Measurements from ENCODE around the gene RIPK1.
"Not testable (repeated sequence)": the region's sequence is repeated elsewhere in the genome, so short reads cannot be mapped to it uniquely, and the experiment has no call there.

RIPK1 gene

DNA sequence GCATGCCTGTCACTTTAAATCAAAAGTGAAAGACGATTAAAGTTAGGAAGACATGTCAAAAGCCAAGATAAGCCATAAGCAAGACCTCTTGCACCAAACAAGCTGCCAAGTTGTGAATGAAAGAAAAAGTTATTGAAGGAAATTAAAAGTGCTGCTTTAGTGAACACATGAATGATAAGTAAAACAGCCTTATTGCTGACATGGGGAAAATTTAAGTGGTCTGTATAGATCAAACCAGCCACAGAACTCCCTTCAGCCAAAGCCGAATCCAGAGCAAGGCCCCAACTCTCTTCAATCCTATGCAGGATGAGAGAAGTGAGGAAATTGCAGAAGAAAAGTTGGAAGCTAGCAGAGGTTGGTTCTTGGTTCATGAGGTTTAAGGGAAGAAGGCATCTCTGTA lies 9.3 kb upstream of the RIPK1 start:
- peak overlapping the region; percentile 64 for H3K27ac Mint-ChIP-seq
- H3K4me3 Mint-ChIP-seq, result peak overlapping the region; percentile 24
- peaks cover 7% of the 10 kb centered on the region for H3K27me3 Mint-ChIP-seq (ENCODE audit: low read depth)
- H3K36me3 Mint-ChIP-seq (ENCODE audit: low read depth), result no peaks in the 10 kb centered on the region
- no peaks in the 10 kb centered on the region for H3K9me3 Mint-ChIP-seq
- peaks cover 32% of the 10 kb centered on the region for H3K4me1 Mint-ChIP-seq (ENCODE audit: low read depth)

GRCh38 chr6:3060092-3060491 lies 8.2 kb upstream of the RIPK1 start:
- peaks cover 30% of the 10 kb centered on the region for H3K4me1 Mint-ChIP-seq (ENCODE audit: low read depth)
- H3K9me3 Mint-ChIP-seq; H3K36me3 Mint-ChIP-seq (ENCODE audit: low read depth); H3K4me3 Mint-ChIP-seq; H3K27me3 Mint-ChIP-seq (ENCODE audit: low read depth); H3K27ac Mint-ChIP-seq: not testable (repeated sequence)

- H3K36me3 Mint-ChIP-seq (ENCODE audit: low read depth), result peaks cover under 1% of the 10 kb centered on the region
- no peaks in the 10 kb centered on the region for H3K9me3 Mint-ChIP-seq
- H3K4me1 Mint-ChIP-seq (ENCODE audit: low read depth), result peaks cover 34% of the 10 kb centered on the region
- peaks cover 7% of the 10 kb centered on the region for H3K27me3 Mint-ChIP-seq (ENCODE audit: low read depth)
- no peak overlapping the region for H3K27ac Mint-ChIP-seq
- H3K4me3 Mint-ChIP-seq, result no peak overlapping the region
Observed at GRCh38 chr6:3061501-3061941, 6.8 kb upstream of the RIPK1 start.

DNA sequence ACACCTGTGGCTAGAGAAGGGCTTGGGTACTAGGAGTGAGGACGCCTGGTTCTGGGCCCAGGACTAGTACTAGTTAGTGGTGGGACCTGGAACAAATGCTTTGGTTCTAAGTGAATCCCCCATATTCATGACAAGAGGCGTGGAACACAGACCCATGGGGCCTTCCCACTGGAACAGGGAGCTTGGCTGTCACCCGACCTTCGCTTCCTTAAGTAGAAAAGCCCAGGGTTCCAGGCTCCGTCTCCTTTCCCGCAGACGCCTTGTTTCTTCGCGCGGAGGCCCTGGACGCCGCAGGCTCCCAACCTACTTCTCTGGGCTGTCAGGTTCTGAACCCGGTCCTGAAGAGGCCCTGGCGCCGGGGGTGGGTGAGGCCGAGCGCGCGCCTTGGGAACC lies 5.0 kb upstream of the RIPK1 start:
- H3K4me3 Mint-ChIP-seq, result peak overlapping the region; percentile 75

DNA sequence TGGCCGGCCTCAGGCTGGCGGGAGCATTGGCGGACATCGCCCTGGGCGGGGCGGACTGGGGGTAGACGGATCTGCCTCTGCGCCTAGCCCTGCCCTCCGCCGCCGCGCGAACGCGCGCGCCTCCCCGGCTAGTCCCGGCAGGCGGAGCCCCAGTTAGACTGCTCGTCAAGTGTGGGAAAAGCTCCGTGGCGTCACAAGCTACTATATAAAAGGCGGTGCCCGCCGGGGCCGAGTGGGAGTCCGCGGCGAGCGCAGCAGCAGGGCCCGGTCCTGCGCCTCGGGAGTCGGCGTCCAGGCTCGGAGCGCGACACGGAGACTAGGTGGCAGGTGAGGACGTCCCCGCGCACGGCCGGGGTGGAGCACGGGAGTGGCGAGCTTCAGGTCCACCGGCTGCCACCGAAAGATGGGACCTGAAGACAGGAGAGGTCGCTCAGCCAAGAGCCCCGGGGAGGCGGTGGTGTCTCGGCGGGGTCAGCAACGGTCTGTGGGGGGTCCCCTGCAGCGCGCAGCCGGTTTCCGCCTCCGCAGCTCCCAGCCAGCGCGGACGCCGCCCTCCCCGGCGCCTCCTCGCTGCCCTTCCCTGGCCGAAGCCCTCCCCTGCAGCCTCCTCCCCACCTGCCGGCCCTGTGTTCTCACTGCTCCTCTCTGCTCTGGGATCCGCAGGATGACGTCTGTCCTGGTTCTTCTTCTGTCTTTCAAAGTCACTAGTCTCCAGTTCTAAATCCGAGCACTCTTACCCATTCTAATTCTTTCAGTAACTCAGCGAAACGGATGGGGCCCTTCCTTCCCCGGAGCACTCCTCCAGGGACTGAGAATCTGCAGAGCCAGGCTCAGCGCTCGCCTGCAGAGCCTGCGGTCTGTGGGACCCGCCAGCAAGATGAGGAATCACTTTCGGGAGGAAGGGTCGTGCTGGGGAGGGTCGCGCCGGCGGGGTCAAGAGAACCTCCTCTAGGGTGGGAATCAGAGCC lies 4.3 kb upstream of the RIPK1 start:
- Mint-ChIP-seq H3K4me1 (ENCODE audit: low read depth) (peaks cover 40% of the 10 kb centered on the region), H3K27ac (peak overlapping the region; percentile 89), H3K4me3 (peak overlapping the region; percentile 91), H3K36me3 (ENCODE audit: low read depth) (peaks cover 4% of the 10 kb centered on the region), H3K27me3 (ENCODE audit: low read depth) (no peaks in the 10 kb centered on the region), H3K9me3 (no peaks in the 10 kb centered on the region)

More for the DNA sequence above, 5.0 kb upstream of the RIPK1 start:
- not testable (repeated sequence) for H3K36me3 Mint-ChIP-seq (ENCODE audit: low read depth); H3K27me3 Mint-ChIP-seq (ENCODE audit: low read depth); H3K9me3 Mint-ChIP-seq
- peaks cover 46% of the 10 kb centered on the region for H3K4me1 Mint-ChIP-seq (ENCODE audit: low read depth)
- H3K27ac Mint-ChIP-seq, result peak overlapping the region; percentile 80

GRCh38 chr6:3071568-3071967 lies 3.3 kb downstream of the RIPK1 start:
- no peaks in the 10 kb centered on the region for H3K9me3 Mint-ChIP-seq
- no peak overlapping the region for H3K27ac Mint-ChIP-seq
- H3K27me3 Mint-ChIP-seq (ENCODE audit: low read depth), result no peaks in the 10 kb centered on the region
- H3K36me3 Mint-ChIP-seq (ENCODE audit: low read depth), result peaks cover 32% of the 10 kb centered on the region
- H3K4me3 Mint-ChIP-seq, result no peak overlapping the region
- peaks cover 59% of the 10 kb centered on the region for H3K4me1 Mint-ChIP-seq (ENCODE audit: low read depth)

DNA sequence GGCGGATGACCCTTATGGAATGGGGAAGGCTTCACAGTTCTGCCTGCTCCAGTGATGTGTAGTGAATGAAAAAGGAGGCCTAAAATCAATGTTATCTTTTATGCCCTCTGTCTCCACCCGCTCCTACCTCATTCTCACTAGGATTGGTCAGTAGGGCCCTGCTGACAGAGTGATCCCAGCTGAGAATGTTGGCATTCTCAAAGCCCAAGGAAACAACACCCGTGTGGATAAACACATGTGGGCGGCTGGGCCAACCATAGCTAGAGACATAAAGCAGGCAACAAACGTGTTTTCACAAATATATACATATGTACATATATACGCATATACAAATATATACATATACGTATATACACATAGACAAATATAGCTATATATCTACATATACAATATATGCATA lies 4.5 kb downstream of the RIPK1 start:
- peaks cover 40% of the 10 kb centered on the region for H3K36me3 Mint-ChIP-seq (ENCODE audit: low read depth)
- H3K9me3 Mint-ChIP-seq, result no peaks in the 10 kb centered on the region
- H3K4me1 Mint-ChIP-seq (ENCODE audit: low read depth), result peaks cover 55% of the 10 kb centered on the region
- no peak overlapping the region for H3K4me3 Mint-ChIP-seq
- no peaks in the 10 kb centered on the region for H3K27me3 Mint-ChIP-seq (ENCODE audit: low read depth)
- no peak overlapping the region for H3K27ac Mint-ChIP-seq

- peaks cover 45% of the 10 kb centered on the region for H3K36me3 Mint-ChIP-seq (ENCODE audit: low read depth)
- H3K9me3 Mint-ChIP-seq, result no peaks in the 10 kb centered on the region
- no peak overlapping the region for H3K4me3 Mint-ChIP-seq
- no peak overlapping the region for H3K27ac Mint-ChIP-seq
- H3K4me1 Mint-ChIP-seq (ENCODE audit: low read depth), result peaks cover 54% of the 10 kb centered on the region
- no peaks in the 10 kb centered on the region for H3K27me3 Mint-ChIP-seq (ENCODE audit: low read depth)
Observed at GRCh38 chr6:3073382-3073781, 5.1 kb downstream of the RIPK1 start.

GRCh38 chr6:3075772-3076113 lies 7.4 kb downstream of the RIPK1 start:
- peak overlapping the region; percentile 80 for H3K4me3 Mint-ChIP-seq
- H3K4me1 Mint-ChIP-seq (ENCODE audit: low read depth), result peaks cover 45% of the 10 kb centered on the region
- peak overlapping the region; percentile 32 for H3K27ac Mint-ChIP-seq
- no peaks in the 10 kb centered on the region for H3K9me3 Mint-ChIP-seq
- peaks cover 45% of the 10 kb centered on the region for H3K36me3 Mint-ChIP-seq (ENCODE audit: low read depth)
- no peaks in the 10 kb centered on the region for H3K27me3 Mint-ChIP-seq (ENCODE audit: low read depth)

- Mint-ChIP-seq H3K4me3 (no peak overlapping the region), H3K36me3 (ENCODE audit: low read depth) (peaks cover 48% of the 10 kb centered on the region), H3K4me1 (ENCODE audit: low read depth) (peaks cover 40% of the 10 kb centered on the region), H3K27me3 (ENCODE audit: low read depth) (no peaks in the 10 kb centered on the region), H3K27ac (no peak overlapping the region), H3K9me3 (no peaks in the 10 kb centered on the region)
Observed at GRCh38 chr6:3076320-3076719, 8.0 kb downstream of the RIPK1 start.

GRCh38 chr6:3077430-3077829 lies 9.1 kb downstream of the RIPK1 start:
- H3K36me3 Mint-ChIP-seq (ENCODE audit: low read depth), result peaks cover 50% of the 10 kb centered on the region
- no peaks in the 10 kb centered on the region for H3K27me3 Mint-ChIP-seq (ENCODE audit: low read depth)
- no peak overlapping the region for H3K4me3 Mint-ChIP-seq
- H3K9me3 Mint-ChIP-seq, result no peaks in the 10 kb centered on the region
- no peak overlapping the region for H3K27ac Mint-ChIP-seq
- H3K4me1 Mint-ChIP-seq (ENCODE audit: low read depth), result peaks cover 34% of the 10 kb centered on the region

DNA sequence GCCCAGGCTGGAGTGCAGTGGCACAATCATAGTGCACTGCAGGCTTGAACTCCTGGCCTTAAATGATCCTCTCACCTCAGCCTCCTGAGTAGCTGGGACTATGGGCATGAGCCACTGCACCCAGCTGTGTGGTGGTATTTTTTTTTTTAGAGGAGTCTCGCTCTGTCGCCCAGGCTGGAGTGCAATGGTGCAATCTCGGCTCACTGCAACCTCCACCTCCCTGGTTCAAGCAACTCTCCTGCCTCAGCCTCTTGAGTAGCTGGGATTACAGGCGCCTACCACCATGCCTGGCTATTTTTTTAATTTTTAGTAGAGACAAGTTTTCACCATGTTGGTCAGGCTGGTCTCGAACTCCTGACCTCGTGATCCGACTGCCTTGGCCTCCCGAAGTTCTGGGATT lies 10.7 kb downstream of the RIPK1 start:
- H3K27ac Mint-ChIP-seq; H3K9me3 Mint-ChIP-seq; H3K27me3 Mint-ChIP-seq (ENCODE audit: low read depth); H3K4me3 Mint-ChIP-seq: not testable (repeated sequence)
- Mint-ChIP-seq H3K4me1 (ENCODE audit: low read depth) (peaks cover 28% of the 10 kb centered on the region), H3K36me3 (ENCODE audit: low read depth) (peaks cover 59% of the 10 kb centered on the region)

DNA sequence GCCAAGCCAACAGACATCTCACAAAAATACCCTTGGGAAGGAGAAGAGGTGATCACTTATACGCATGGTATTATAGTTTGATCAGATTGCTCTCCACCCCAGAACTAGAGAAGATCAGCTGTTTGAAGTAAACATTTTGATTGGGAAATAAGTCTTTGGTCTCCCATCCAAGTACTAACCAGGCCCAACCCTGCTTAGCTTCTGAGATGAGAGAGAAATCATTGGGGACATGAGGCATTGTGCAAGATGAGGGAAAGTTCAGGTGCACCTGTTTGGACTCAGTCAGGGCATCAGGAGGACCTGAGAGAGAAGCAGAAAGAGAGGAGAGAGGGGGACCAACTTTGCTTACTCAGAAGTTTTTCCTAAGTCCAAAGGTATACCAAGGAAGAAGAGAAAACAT lies 11.4 kb downstream of the RIPK1 start:
- H3K27ac Mint-ChIP-seq, result no peak overlapping the region

DNA sequence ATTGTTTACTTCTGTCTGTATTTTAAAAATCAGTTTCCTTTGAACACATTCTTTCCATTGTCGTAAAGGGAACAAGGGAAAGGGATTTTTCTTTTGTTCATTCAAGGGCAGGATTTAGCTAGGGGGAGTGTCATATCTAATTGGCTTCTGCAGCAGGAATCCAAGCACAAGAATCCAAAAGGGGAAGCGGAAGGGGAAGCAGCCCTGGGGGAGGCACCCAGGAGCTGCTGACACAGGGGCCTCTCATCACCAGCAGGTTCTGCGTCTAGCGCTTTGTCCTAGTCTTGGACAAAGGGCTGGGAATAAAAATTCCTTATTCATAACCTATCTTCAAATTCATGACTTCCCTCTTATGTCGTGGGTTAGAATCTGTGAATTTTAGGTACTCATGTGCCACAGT lies 13.7 kb downstream of the RIPK1 start:
- no peak overlapping the region for H3K27ac Mint-ChIP-seq
- peaks cover 72% of the 10 kb centered on the region for H3K36me3 Mint-ChIP-seq (ENCODE audit: low read depth)
- H3K4me3 Mint-ChIP-seq, result no peak overlapping the region
- H3K27me3 Mint-ChIP-seq (ENCODE audit: low read depth), result no peaks in the 10 kb centered on the region
- no peaks in the 10 kb centered on the region for H3K9me3 Mint-ChIP-seq
- peaks cover 10% of the 10 kb centered on the region for H3K4me1 Mint-ChIP-seq (ENCODE audit: low read depth)

More for the DNA sequence above, 11.4 kb downstream of the RIPK1 start:
- no peaks in the 10 kb centered on the region for H3K27me3 Mint-ChIP-seq (ENCODE audit: low read depth)
- no peak overlapping the region for H3K4me3 Mint-ChIP-seq
- peaks cover 26% of the 10 kb centered on the region for H3K4me1 Mint-ChIP-seq (ENCODE audit: low read depth)
- H3K36me3 Mint-ChIP-seq (ENCODE audit: low read depth), result peaks cover 62% of the 10 kb centered on the region
- H3K9me3 Mint-ChIP-seq, result no peaks in the 10 kb centered on the region

GRCh38 chr6:3085074-3085473 lies 16.8 kb downstream of the RIPK1 start:
- Mint-ChIP-seq H3K27ac (no peak overlapping the region), H3K4me1 (ENCODE audit: low read depth) (peaks cover 13% of the 10 kb centered on the region)

More at GRCh38 chr6:3085074-3085473, 16.8 kb downstream of the RIPK1 start:
- no peak overlapping the region for H3K4me3 Mint-ChIP-seq
- peaks cover 72% of the 10 kb centered on the region for H3K36me3 Mint-ChIP-seq (ENCODE audit: low read depth)
- H3K27me3 Mint-ChIP-seq (ENCODE audit: low read depth), result no peaks in the 10 kb centered on the region
- H3K9me3 Mint-ChIP-seq, result no peaks in the 10 kb centered on the region
